Measurements from ENCODE around the gene DAPL1.
"Not testable (repeated sequence)": the region's sequence is repeated elsewhere in the genome, so short reads cannot be mapped to it uniquely, and the experiment has no call there.

The DAPL1 gene

GRCh38 chr2:158823486-158824237 lies 28.5 kb downstream of the DAPL1 start:
- DNase-seq (ENCODE audit: low read depth), result no peak

- no peak for DNase-seq (ENCODE audit: low read depth)
Observed at GRCh38 chr2:158825021-158825420, 29.9 kb downstream of the DAPL1 start.

DNA sequence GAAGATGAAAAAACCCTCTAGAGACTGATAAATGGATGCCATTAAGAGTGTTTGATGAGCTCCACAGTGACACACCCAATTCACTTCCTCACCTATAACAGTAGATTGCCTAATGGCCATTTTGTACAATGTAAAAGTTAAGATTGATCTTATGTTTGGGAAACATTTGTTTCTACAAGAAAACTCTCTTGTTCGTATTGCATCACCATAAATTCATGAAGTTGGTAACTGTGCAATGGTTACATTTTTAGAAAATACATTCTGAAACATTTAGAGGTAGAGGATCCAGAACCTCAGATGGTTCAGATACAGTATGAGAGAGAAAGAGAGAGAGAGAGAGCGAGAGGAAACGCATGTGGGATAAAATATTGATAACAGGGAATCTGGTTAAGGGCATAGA lies 31.8 kb downstream of the DAPL1 start:
- DNase-seq (ENCODE audit: low read depth), result no peak

- no peak for DNase-seq (ENCODE audit: low read depth)
Observed at GRCh38 chr2:158828378-158829164, 33.5 kb downstream of the DAPL1 start.

DNA sequence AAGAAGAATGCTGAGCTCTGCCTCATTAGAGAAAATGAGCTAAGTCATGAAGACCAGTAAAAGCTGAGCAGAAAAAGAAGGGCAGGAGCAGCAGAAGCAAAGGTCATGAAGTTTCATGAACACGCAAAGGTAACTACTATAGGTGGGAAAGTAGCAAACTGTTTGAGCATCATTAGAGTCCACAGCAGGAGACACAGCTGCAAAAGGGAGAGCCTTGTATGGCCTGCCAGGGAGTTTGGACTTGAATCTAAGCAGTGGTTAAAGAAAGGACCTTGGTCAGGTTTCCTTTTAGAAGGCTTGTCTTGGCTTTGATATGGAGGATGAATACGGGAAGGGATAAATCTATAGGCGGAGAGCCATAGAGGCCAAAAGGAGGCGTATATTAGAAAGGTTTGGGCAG lies 34.0 kb downstream of the DAPL1 start:
- no peak for DNase-seq (ENCODE audit: low read depth)

GRCh38 chr2:158830201-158830600 lies 35.1 kb downstream of the DAPL1 start:
- no peak for DNase-seq (ENCODE audit: low read depth)

DNA sequence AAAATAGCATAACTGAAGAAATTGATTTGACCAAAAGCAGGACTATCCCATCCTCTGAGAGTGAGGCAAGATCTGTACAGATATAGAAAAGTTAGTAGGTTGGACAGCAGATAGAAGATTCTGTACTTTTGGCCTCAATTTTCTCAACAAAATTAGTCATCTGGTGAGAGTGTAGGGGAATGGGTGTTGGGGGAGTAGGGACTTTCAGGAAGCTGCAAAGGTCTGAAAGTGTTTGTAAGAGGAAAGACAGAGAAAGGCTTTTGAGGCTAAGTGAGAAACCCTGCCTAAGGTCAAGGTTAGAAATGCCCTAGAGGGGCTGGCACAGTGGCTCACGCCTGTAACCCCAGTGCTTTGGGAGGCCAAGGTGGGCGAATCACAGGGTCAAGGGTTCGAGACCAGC lies 40.3 kb downstream of the DAPL1 start:
- DNase-seq (ENCODE audit: low read depth), result no peak

GRCh38 chr2:158837645-158838044 lies 42.5 kb downstream of the DAPL1 start:
- no peak for DNase-seq (ENCODE audit: low read depth)

- no peak for DNase-seq (ENCODE audit: low read depth)
Observed at GRCh38 chr2:158841850-158842249, 46.7 kb downstream of the DAPL1 start.

GRCh38 chr2:158845444-158845843 lies 50.3 kb downstream of the DAPL1 start:
- DNase-seq (ENCODE audit: low read depth), result no peak

- no peak for DNase-seq (ENCODE audit: low read depth)
Observed at GRCh38 chr2:158845859-158846258, 50.7 kb downstream of the DAPL1 start.

DNA sequence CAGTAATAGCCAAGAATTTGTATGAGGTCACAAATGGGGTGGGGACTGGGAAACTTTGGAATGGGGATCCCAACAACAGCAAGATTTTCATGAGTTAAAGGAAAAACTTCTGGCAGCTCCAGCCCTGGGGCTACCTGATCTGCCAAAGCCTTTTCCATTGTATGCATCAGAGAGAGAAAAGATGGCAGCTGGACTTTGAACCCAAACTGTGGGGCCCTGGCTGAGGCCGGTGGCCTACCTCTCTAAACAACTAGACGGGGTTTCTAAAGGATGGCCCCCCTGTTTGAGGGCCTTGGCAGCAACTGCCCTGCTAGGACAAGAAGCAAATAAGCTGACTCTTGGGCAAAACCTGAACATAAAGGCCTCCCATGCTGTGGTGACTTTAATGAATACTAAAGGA lies 52.4 kb downstream of the DAPL1 start:
- DNase-seq (ENCODE audit: low read depth), result not testable (repeated sequence)

DNA sequence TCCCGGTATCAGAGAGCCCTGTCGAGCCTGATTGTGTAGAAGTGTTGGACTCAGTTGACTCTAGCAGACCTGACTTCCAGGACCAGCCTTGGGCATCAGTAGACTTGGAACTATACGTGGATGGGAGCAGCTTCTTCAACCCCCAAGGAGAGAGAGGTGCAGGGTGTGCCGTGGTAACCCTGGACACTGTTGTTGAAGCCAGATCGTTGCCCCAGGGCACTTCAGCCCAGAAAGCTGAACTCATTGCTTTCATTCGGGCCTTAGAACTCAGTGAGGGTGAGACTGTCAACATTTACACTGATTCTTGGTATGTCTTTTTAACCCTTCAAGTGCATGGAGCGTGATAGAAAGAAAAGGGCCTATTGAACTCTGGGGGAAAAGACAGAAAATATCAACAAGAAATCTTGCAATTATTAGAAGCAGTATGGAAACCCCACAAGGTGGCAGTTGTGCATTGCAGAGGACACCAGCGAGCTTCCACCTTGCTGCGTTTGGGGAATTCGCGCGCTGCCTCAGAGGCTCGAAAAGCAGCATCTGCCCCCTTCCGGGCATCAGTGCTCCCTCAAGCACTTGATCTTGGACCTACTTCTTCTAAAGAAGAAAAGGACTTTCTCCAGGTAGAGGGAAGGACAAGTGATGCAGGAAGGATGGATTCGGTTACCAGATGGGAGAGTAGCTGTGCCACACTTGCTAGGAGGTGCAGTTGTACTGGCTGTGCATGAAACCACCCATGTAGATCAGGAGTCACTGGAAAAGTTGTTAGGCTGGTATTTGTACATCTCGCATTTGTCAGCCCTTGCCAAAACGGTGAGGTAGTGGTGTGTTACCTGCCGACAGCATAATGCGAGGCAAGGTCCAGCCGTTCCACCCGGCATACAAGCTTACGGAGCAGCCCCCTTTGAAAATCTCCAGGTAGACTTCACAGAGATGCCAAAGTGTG lies 53.2 kb downstream of the DAPL1 start:
- not testable (repeated sequence) for DNase-seq (ENCODE audit: low read depth)

DNA sequence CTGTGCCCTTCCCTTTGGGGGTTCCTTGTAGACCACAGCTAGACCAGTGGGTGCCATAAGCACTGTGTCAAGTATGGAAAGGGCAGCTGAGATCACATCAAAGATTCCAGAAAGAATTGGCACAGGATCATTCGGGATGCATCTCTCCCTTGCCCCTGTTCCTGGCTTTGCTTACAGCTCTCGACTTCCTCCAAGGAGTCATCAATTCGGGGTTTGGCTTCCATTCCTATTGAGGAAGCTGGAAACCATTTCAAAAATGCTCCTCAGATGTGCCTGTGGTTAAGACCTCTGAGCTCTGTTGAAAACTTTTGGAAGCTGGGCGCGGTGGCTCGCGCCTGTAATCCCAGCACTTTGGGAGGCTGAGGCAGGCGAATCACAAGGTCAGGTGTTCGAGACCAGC lies 65.1 kb downstream of the DAPL1 start:
- DNase-seq (ENCODE audit: low read depth), result not testable (repeated sequence)

- DNase-seq (ENCODE audit: low read depth), result not testable (repeated sequence)
Observed at GRCh38 chr2:158861626-158862025, 66.5 kb downstream of the DAPL1 start.

DNA sequence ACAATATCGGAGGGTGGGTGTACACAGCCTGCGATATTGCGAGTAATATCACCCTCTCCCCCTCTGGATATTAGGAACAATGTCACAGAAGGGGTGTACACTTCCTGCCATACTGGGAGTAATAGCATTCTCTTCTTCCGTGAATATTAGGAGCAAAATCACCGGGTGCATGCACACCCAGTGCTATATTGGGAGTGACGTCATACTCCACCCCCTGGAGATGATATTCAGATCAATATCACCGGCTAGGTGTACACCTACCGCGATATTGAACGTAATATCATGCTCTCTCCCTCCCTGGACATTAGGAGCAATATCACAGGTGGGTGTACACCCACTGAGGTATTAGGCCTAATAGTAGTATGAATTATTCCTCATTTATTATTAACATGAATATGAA lies 70.4 kb downstream of the DAPL1 start:
- not testable (repeated sequence) for DNase-seq (ENCODE audit: low read depth)

Measured in activated T-cell treated with anti-CD3 and anti-CD28 coated beads for 24 hours (primary cell).